ENCODE measurements around the gene LRRK2.

- no peak for TF ChIP-seq CTCF (IDR thresholded peaks at IDR 0.05)
- TF ChIP-seq POLR2A (IDR thresholded peaks at IDR 0.05) = no peak
Observed at GRCh38 chr12:40405419-40405818, 180.6 kb downstream of the LRRK2 start.

Data from lower leg skin (tissue), 3 donors.